ENCODE results near the gene HOXB2.

The HOXB2 gene

GRCh38 chr17:48577946-48578615 lies 33.2 kb upstream of the HOXB2 start, which contains the start of gene HOXB4:
TSS of gene HOXB4 (minus strand) at chr17:48578350. CDS start at chr17:48578319, 31 bp downstream.
- H3K27ac ChIP-seq (ENCODE audit: low read length) = no peak within 1 kb of the TSS
- DNase-seq (no peak), ATAC-seq (ENCODE audit: insufficient read depth, low read depth) (no peak)
- no peak within 1 kb of the TSS for H3K9ac ChIP-seq (ENCODE audit: low read depth, low read length)
- no peaks in the 10 kb centered on the region for H3K4me1 ChIP-seq (ENCODE audit: insufficient read depth, low read length)
- no peak within 1 kb of the TSS for H2AFZ ChIP-seq (ENCODE audit: low read depth, low read length)
- H3K9me3 ChIP-seq (ENCODE audit: insufficient read depth, low read length, severe bottlenecking) = no peaks in the 10 kb centered on the region
- H3K36me3 ChIP-seq (ENCODE audit: insufficient read depth, low read length) = no peaks in the 10 kb centered on the region
- TF ChIP-seq EZH2 (IDR thresholded peaks at IDR 0.05; ENCODE audit: borderline replicate concordance, low read depth, low read length, severe bottlenecking) (no peak), CTCF (IDR thresholded peaks at IDR 0.05; ENCODE audit: borderline replicate concordance, extremely low read depth, low read length, poor library complexity, severe bottlenecking) (no peak)
- H3K4me2 ChIP-seq (ENCODE audit: insufficient read depth, low read length) = no peak within 1 kb of the TSS
- H3K79me2 ChIP-seq (ENCODE audit: insufficient read depth, low read length) = no peaks in the 10 kb centered on the region
- no peak within 1 kb of the TSS for H3K4me3 ChIP-seq (ENCODE audit: low read depth in 1 of 2, low read length in 2 of 2)
- H4K20me1 ChIP-seq (ENCODE audit: insufficient read depth, low read length) = peaks cover 4% of the 10 kb centered on the region; the same call in 1 of the 2 replicates
- H3K27me3 ChIP-seq (ENCODE audit: insufficient read depth, low read length, poor library complexity) = peaks cover 10% of the 10 kb centered on the region

- no peak overlapping the region for H2AFZ ChIP-seq (ENCODE audit: low read depth, low read length)
- H3K27ac ChIP-seq (ENCODE audit: low read length) = no peak overlapping the region
- H3K79me2 ChIP-seq (ENCODE audit: insufficient read depth, low read length) = no peaks in the 10 kb centered on the region
These were observed 32.5 kb upstream of the HOXB2 start for GRCh38 chr17:48577330-48577945.

GRCh38 chr17:48576479-48577309 lies 31.8 kb upstream of the HOXB2 start:
- Histone ChIP-seq H3K4me3 (ENCODE audit: low read depth in 1 of 2, low read length in 2 of 2) (no peak overlapping the region), H3K27ac (ENCODE audit: low read length) (no peak overlapping the region), H3K4me2 (ENCODE audit: insufficient read depth, low read length) (no peak overlapping the region), H2AFZ (ENCODE audit: low read depth, low read length) (no peak overlapping the region), H3K27me3 (ENCODE audit: insufficient read depth, low read length, poor library complexity) (peaks cover 24% of the 10 kb centered on the region), H3K9ac (ENCODE audit: low read depth, low read length) (no peak overlapping the region), H3K36me3 (ENCODE audit: insufficient read depth, low read length) (no peaks in the 10 kb centered on the region), H3K9me3 (ENCODE audit: insufficient read depth, low read length, severe bottlenecking) (no peaks in the 10 kb centered on the region), H3K79me2 (ENCODE audit: insufficient read depth, low read length) (no peaks in the 10 kb centered on the region), H4K20me1 (ENCODE audit: insufficient read depth, low read length) (peaks cover 4% of the 10 kb centered on the region; the same call in 1 of the 2 replicates), H3K4me1 (ENCODE audit: insufficient read depth, low read length) (no peaks in the 10 kb centered on the region)
- ATAC-seq (ENCODE audit: insufficient read depth, low read depth) (no peak), DNase-seq (no peak)
- TF ChIP-seq EZH2 (IDR thresholded peaks at IDR 0.05; ENCODE audit: borderline replicate concordance, low read depth, low read length, severe bottlenecking) (no peak), CTCF (IDR thresholded peaks at IDR 0.05; ENCODE audit: borderline replicate concordance, extremely low read depth, low read length, poor library complexity, severe bottlenecking) (no peak)

More at GRCh38 chr17:48577330-48577945, 32.5 kb upstream of the HOXB2 start:
- H3K4me1 ChIP-seq (ENCODE audit: insufficient read depth, low read length) = no peaks in the 10 kb centered on the region
- H3K9ac ChIP-seq (ENCODE audit: low read depth, low read length) = no peak overlapping the region
- no peak overlapping the region for H3K4me2 ChIP-seq (ENCODE audit: insufficient read depth, low read length)
- TF ChIP-seq CTCF (IDR thresholded peaks at IDR 0.05; ENCODE audit: borderline replicate concordance, extremely low read depth, low read length, poor library complexity, severe bottlenecking) = no peak
- no peak for TF ChIP-seq EZH2 (IDR thresholded peaks at IDR 0.05; ENCODE audit: borderline replicate concordance, low read depth, low read length, severe bottlenecking)
- H3K27me3 ChIP-seq (ENCODE audit: insufficient read depth, low read length, poor library complexity) = peaks cover 17% of the 10 kb centered on the region
- H3K9me3 ChIP-seq (ENCODE audit: insufficient read depth, low read length, severe bottlenecking) = no peaks in the 10 kb centered on the region
- H3K4me3 ChIP-seq (ENCODE audit: low read depth in 1 of 2, low read length in 2 of 2) = no peak overlapping the region
- ATAC-seq (ENCODE audit: insufficient read depth, low read depth) (no peak), DNase-seq (no peak)
- peaks cover 4% of the 10 kb centered on the region; the same call in 1 of the 2 replicates for H4K20me1 ChIP-seq (ENCODE audit: insufficient read depth, low read length)
- H3K36me3 ChIP-seq (ENCODE audit: insufficient read depth, low read length) = no peaks in the 10 kb centered on the region

Measured in DND-41 (cell line).